ENCODE results near the gene MRTFA. TPM values are rescaled to one million over a fixed set of nuclear protein-coding genes. Genes with fewer than 3 reads are reported as not detected.
"Not testable (repeated sequence)": the region's sequence is repeated elsewhere in the genome, so short reads cannot be mapped to it uniquely, and the experiment has no call there.

Gene MRTFA
- total RNA-seq, 1 experiment from 2014 or later = 52.7 TPM

DNA sequence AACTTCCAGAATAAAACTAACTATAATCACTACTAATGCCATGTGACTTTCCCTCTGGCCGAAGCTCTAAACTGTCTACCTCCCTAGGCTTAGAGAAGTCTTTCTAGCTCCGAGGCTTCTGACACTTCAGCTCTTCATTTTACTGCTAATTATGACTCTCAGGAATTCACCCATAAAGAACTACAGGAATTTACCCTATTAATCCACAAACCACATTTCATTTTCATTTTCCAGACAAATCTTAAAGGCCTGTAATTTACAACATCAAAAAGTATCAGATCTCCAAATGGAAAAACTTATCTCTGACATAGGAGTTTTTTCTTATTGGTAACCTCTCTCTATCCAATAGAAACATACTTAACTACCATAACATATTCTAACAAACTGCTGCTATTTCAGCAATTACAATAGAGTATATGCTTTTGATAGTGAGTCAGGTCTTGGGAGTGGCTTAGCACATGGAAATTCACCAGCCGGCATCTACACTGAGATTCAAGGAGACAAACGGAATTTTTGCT, 33.4 kb downstream of the MRTFA start:
- Mint-ChIP-seq H3K36me3 (ENCODE audit: insufficient read depth, unreplicated experiment) (no peaks in the 10 kb centered on the region), H3K9me3 (ENCODE audit: unreplicated experiment) (no peaks in the 10 kb centered on the region), H3K27ac (ENCODE audit: low read depth, unreplicated experiment) (peak overlapping the region; percentile 92), H3K4me3 (ENCODE audit: unreplicated experiment) (peak overlapping the region; percentile 52), H3K4me1 (ENCODE audit: insufficient read depth, unreplicated experiment) (peaks cover 16% of the 10 kb centered on the region), H3K27me3 (ENCODE audit: insufficient read depth, unreplicated experiment) (no peaks in the 10 kb centered on the region)
- intact Hi-C loops (cut with micrococcal nuclease) = no loop called here
- CTCF ChIA-PET = interaction anchor here (0.6 kb wide), 1 partner anchor 68 kb away, joined by 3 read pairs; no protein-coding TSS in a partner anchor
- POLR2A ChIA-PET = interaction anchor here (0.6 to 1.0 kb wide), 6 partner anchors 15 to 91 kb away, joined by 3 to 8 read pairs (median 4); partner anchors contain the start of gene MRTFA
- TF ChIP-seq, protein P1, sequence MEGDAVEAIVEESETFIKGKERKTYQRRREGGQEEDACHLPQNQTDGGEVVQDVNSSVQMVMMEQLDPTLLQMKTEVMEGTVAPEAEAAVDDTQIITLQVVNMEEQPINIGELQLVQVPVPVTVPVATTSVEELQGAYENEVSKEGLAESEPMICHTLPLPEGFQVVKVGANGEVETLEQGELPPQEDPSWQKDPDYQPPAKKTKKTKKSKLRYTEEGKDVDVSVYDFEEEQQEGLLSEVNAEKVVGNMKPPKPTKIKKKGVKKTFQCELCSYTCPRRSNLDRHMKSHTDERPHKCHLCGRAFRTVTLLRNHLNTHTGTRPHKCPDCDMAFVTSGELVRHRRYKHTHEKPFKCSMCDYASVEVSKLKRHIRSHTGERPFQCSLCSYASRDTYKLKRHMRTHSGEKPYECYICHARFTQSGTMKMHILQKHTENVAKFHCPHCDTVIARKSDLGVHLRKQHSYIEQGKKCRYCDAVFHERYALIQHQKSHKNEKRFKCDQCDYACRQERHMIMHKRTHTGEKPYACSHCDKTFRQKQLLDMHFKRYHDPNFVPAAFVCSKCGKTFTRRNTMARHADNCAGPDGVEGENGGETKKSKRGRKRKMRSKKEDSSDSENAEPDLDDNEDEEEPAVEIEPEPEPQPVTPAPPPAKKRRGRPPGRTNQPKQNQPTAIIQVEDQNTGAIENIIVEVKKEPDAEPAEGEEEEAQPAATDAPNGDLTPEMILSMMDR (IDR thresholded peaks at IDR 0.05; ENCODE audit: unreplicated experiment) = no peak
- BruUV-seq (replicated peaks) = no TSS peak
- DNase-seq (ENCODE audit: unreplicated experiment) = peak; percentile 66

DNA sequence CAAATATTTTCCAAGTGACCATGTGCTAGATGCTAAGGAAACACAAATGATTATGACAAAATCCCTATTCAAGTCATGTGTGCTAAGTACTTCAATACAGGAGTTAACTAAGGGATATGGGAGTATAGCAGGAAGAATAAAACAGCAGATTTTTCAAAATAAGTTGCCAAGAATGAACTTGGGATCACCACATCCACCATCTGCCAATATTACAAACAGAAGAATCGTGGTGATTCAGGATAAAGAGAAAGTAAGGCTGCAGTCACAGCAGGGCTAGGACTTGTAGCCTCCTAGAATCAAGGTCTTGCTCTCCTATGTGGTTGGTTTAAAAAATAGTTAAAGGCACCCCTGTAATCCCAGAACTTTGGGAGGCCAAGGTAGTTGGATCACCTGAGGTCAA, 34.3 kb downstream of the MRTFA start:
- Mint-ChIP-seq H3K4me3 (ENCODE audit: unreplicated experiment) (no peak overlapping the region), H3K9me3 (ENCODE audit: unreplicated experiment) (no peaks in the 10 kb centered on the region), H3K27ac (ENCODE audit: low read depth, unreplicated experiment) (peak overlapping the region; percentile 92), H3K4me1 (ENCODE audit: insufficient read depth, unreplicated experiment) (peaks cover 19% of the 10 kb centered on the region), H3K36me3 (ENCODE audit: insufficient read depth, unreplicated experiment) (peaks cover 6% of the 10 kb centered on the region), H3K27me3 (ENCODE audit: insufficient read depth, unreplicated experiment) (no peaks in the 10 kb centered on the region)
- ChIA-PET POLR2A (interaction anchor here (0.6 to 1.7 kb wide), 4 partner anchors 13 to 81 kb away, joined by 3 to 9 read pairs (median 6); partner anchors contain the start of gene MRTFA), CTCF (no interaction called here)
- TF ChIP-seq, protein P1 (IDR thresholded peaks at IDR 0.05; ENCODE audit: unreplicated experiment) = no peak
- no peak for DNase-seq (ENCODE audit: unreplicated experiment)
- no TSS peak for BruUV-seq (replicated peaks)
- intact Hi-C loops (cut with micrococcal nuclease) = no loop called here

DNA sequence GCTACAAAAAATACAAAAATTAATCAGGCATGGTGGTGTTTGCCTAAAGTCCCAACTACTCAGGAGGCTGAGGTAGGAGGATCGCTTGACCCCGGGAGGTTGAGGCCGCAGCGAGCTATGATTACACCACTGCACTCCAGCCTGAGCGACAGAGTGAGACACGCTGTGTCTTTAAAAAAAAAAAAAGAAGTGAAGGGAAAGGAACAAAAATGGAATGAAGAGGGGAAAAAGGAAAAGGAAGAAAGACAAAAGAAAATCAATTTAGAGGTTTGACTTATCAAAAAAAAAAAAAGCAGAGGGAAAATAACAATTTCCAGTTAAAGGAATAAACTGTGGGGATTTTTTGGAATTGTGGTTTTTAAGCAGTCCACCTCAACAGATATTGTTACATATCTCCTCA, 36.8 kb downstream of the MRTFA start:
- peaks cover 37% of the 10 kb centered on the region for H3K4me1 Mint-ChIP-seq (ENCODE audit: insufficient read depth, unreplicated experiment)
- ChIA-PET POLR2A (no interaction called here), CTCF (no interaction called here)
- H3K27me3 Mint-ChIP-seq (ENCODE audit: insufficient read depth, unreplicated experiment) = no peaks in the 10 kb centered on the region
- peaks cover 6% of the 10 kb centered on the region for H3K36me3 Mint-ChIP-seq (ENCODE audit: insufficient read depth, unreplicated experiment)
- intact Hi-C loops (cut with micrococcal nuclease) = no loop called here
- TF ChIP-seq, protein P1 (IDR thresholded peaks at IDR 0.05; ENCODE audit: unreplicated experiment) = no peak
- DNase-seq (ENCODE audit: unreplicated experiment) = no peak
- no peaks in the 10 kb centered on the region for H3K9me3 Mint-ChIP-seq (ENCODE audit: unreplicated experiment)
- H3K27ac Mint-ChIP-seq (ENCODE audit: low read depth, unreplicated experiment) = no peak overlapping the region
- BruUV-seq (replicated peaks) = no TSS peak
- no peak overlapping the region for H3K4me3 Mint-ChIP-seq (ENCODE audit: unreplicated experiment)

DNA sequence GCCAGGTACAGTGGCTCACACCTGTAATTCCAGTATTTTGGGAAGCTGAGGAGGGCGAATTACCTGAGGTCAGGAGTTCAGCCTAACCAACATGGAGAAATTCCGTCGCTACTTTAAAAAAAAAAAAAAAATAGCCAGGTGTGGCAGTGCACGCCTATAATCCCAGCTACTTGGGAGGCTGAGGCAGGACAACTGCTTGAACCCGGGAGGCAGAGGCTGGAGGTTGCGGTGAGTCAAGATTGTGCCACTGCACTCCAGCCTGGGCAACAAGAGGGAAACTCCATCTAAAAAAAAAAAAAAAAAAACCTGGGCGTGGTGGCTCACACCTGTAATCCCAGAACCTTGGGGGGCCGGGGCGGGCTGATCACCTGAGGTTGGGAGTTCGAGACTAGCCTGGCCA, 37.8 kb downstream of the MRTFA start:
- H3K4me3 Mint-ChIP-seq (ENCODE audit: unreplicated experiment); H3K27ac Mint-ChIP-seq (ENCODE audit: low read depth, unreplicated experiment); H3K9me3 Mint-ChIP-seq (ENCODE audit: unreplicated experiment); BruUV-seq (replicated peaks); H3K27me3 Mint-ChIP-seq (ENCODE audit: insufficient read depth, unreplicated experiment); intact Hi-C loops (cut with micrococcal nuclease); H3K36me3 Mint-ChIP-seq (ENCODE audit: insufficient read depth, unreplicated experiment): not testable (repeated sequence)
- POLR2A ChIA-PET = interaction anchor here (0.6 to 4.7 kb wide), 9 partner anchors 29 to 115 kb away, joined by 3 to 38 read pairs (median 5); partner anchors contain the start of gene MRTFA
- peak; percentile 51 for DNase-seq (ENCODE audit: unreplicated experiment)
- CTCF ChIA-PET = interaction anchor here (0.6 to 0.7 kb wide), 2 partner anchors 11 to 117 kb away, joined by 3 read pairs; no protein-coding TSS in a partner anchor
- H3K4me1 Mint-ChIP-seq (ENCODE audit: insufficient read depth, unreplicated experiment) = peaks cover 42% of the 10 kb centered on the region
